DOHH2 (cell line): ENCODE measurements around the gene LRRIQ3.

Source experiments
- H3F3A ChIP-seq: fragments of 200-600 bp; sonication (generic), shearing (Covaris generic); 2 replicates; pipeline ENCODE4 v1.6.0; 2016; ENCODE audit warnings: antibody characterized with exemption, mild to moderate bottlenecking; ENCODE audit not compliant: control insufficient read depth, insufficient read depth
- H3K27ac ChIP-seq: fragments of 200-600 bp; sonication (generic); 2 replicates; pipeline ENCODE4 v1.5.1; 2014; ENCODE audit warnings: low read depth, mild to moderate bottlenecking, low read length, moderate library complexity
- H3K27me3 ChIP-seq: fragments of 200-600 bp; sonication (generic); 2 replicates; pipeline ENCODE4 v1.6.1; 2014; ENCODE audit warnings: mild to moderate bottlenecking, low read length, mixed read lengths; ENCODE audit not compliant: control insufficient read depth
- H3K36me3 ChIP-seq: fragments of 200-600 bp; sonication (generic); 2 replicates; pipeline ENCODE4 v1.6.1; 2014; ENCODE audit warnings: mild to moderate bottlenecking, low read length, moderate library complexity, mixed read lengths; ENCODE audit not compliant: control insufficient read depth
- H3K4me1 ChIP-seq: fragments of 200-600 bp; sonication (generic); 2 replicates; pipeline ENCODE4 v1.6.1; 2014; ENCODE audit warnings: mild to moderate bottlenecking, low read length, mixed read lengths; ENCODE audit not compliant: control insufficient read depth
- H3K4me2 ChIP-seq: fragments of 200-600 bp; sonication (generic); 2 replicates; pipeline ENCODE4 v1.6.0; 2014; ENCODE audit warnings: mild to moderate bottlenecking, low read length, moderate library complexity
- H3K4me3 ChIP-seq: fragments of 200-600 bp; sonication (generic); 2 replicates; pipeline ENCODE4 v1.5.1; 2014; ENCODE audit warnings: mild to moderate bottlenecking, low read length, mixed read lengths
- H3K79me2 ChIP-seq: fragments of 200-600 bp; sonication (generic); 2 replicates; pipeline ENCODE4 v1.6.1; 2014; ENCODE audit warnings: mild to moderate bottlenecking, low read length, mixed read lengths; ENCODE audit not compliant: control insufficient read depth
- H3K9me2 ChIP-seq: fragments of 200-600 bp; sonication (generic); replicated peaks from 2 replicates; pipeline ENCODE4 v1.6.1; 2014; ENCODE audit warnings: mild to moderate bottlenecking, low read length, mixed read lengths; ENCODE audit not compliant: control insufficient read depth
- H3K9me3 ChIP-seq: fragments of 200-600 bp; sonication (generic); 2 replicates; pipeline ENCODE4 v1.6.1; 2014; ENCODE audit warnings: antibody characterized with exemption, low read length, mixed read lengths; ENCODE audit not compliant: control insufficient read depth, insufficient read depth
- H4K20me1 ChIP-seq: fragments of 200-600 bp; sonication (generic); 2 replicates; pipeline ENCODE4 v1.6.0; 2014; ENCODE audit warnings: low read depth, mild to moderate bottlenecking, antibody characterized with exemption, low read length, moderate library complexity; ENCODE audit not compliant: control insufficient read depth, insufficient read depth
- CTCF ChIP-seq: fragments of 200-600 bp; sonication (generic); IDR thresholded peaks from one replicate; pipeline ENCODE4 v1.5.1; 2014; ENCODE audit warnings: antibody characterized with exemption, mild to moderate bottlenecking, low read depth, low read length; ENCODE audit not compliant: poor library complexity, severe bottlenecking
- EZH2phosphoT487 ChIP-seq: fragments of 200-600 bp; sonication (generic); IDR thresholded peaks from 2 replicates; pipeline ENCODE4 v1.6.1; 2017; ENCODE audit warnings: borderline replicate concordance, mild to moderate bottlenecking, antibody characterized with exemption, low read length, moderate library complexity, mixed read lengths

The LRRIQ3 gene

GRCh38 chr1:74223453-74223852, 25.5 kb upstream of the LRRIQ3 start:
- TF ChIP-seq CTCF (no peak), EZH2phosphoT487 (no peak)
- Histone ChIP-seq H3K36me3 (no peaks in the 10 kb centered on the region), H3K9me2 (no peaks in the 10 kb centered on the region), H3K4me1 (no peaks in the 10 kb centered on the region), H3K27ac (no peak overlapping the region), H3F3A (no peaks in the 10 kb centered on the region), H4K20me1 (no peaks in the 10 kb centered on the region), H3K9me3 (no peaks in the 10 kb centered on the region; the same call in 1 of the 2 replicates), H3K4me2 (no peak overlapping the region), H3K79me2 (no peaks in the 10 kb centered on the region), H3K4me3 (no peak overlapping the region), H3K27me3 (no peaks in the 10 kb centered on the region)

- no peaks in the 10 kb centered on the region for H3K36me3 ChIP-seq
- no peak for TF ChIP-seq EZH2phosphoT487
- TF ChIP-seq CTCF, result no peak
- H3K79me2 ChIP-seq, result no peaks in the 10 kb centered on the region
- no peaks in the 10 kb centered on the region for H3K9me2 ChIP-seq
- no peaks in the 10 kb centered on the region for H3F3A ChIP-seq
- no peaks in the 10 kb centered on the region; the same call in 1 of the 2 replicates for H3K9me3 ChIP-seq
- H3K27me3 ChIP-seq, result no peaks in the 10 kb centered on the region
- H4K20me1 ChIP-seq, result no peaks in the 10 kb centered on the region
- no peaks in the 10 kb centered on the region for H3K4me1 ChIP-seq
- no peak overlapping the region for H3K4me2 ChIP-seq
- no peak overlapping the region for H3K27ac ChIP-seq
- H3K4me3 ChIP-seq, result no peak overlapping the region
Measured at GRCh38 chr1:74222701-74223100, 24.7 kb upstream of the LRRIQ3 start.

- Histone ChIP-seq H4K20me1 (no peaks in the 10 kb centered on the region), H3K4me3 (no peak overlapping the region), H3K4me1 (no peaks in the 10 kb centered on the region), H3K9me3 (no peaks in the 10 kb centered on the region), H3K4me2 (no peak overlapping the region), H3F3A (no peaks in the 10 kb centered on the region), H3K27ac (no peak overlapping the region), H3K27me3 (no peaks in the 10 kb centered on the region), H3K9me2 (no peaks in the 10 kb centered on the region), H3K36me3 (no peaks in the 10 kb centered on the region), H3K79me2 (no peaks in the 10 kb centered on the region)
- TF ChIP-seq EZH2phosphoT487 (no peak), CTCF (no peak)
Measured at GRCh38 chr1:74215229-74215628, 17.3 kb upstream of the LRRIQ3 start.
